Calu3 (cell line): ENCODE data around the gene GNAI2. TPM values are rescaled to one million over a fixed set of nuclear protein-coding genes. Genes with fewer than 3 reads are reported as not detected.
"Not testable (repeated sequence)": the region's sequence is repeated elsewhere in the genome, so short reads cannot be mapped to it uniquely, and the experiment has no call there.

Experiments used
- BruUV-seq: library from RNA; stranded (reverse); fragments of 400-500 nt; replicated peaks from 2 replicates; lab custom pipeline; 2021; lab: Mats Ljungman, UMichigan
- CTCF ChIA-PET: fragments of 300-600 bp; sonication (Branson Sonifier 250); formaldehyde crosslinking; loops from one replicate; lab custom pipeline; 2022; ENCODE audit warnings: antibody characterized with exemption; lab: Charles Lee
- DNase-seq: peaks from one replicate; pipeline ENCODE4 v3.0.0; 2022
- H3K27ac Mint-ChIP-seq: one replicate; pipeline ENCODE4 v1.8.0; 2022; ENCODE audit warnings: mixed read lengths; ENCODE audit not compliant: unreplicated experiment
- H3K27me3 Mint-ChIP-seq: one replicate; pipeline ENCODE4 v1.8.0; 2022; ENCODE audit warnings: mixed read lengths; ENCODE audit not compliant: unreplicated experiment
- H3K36me3 Mint-ChIP-seq: one replicate; pipeline ENCODE4 v1.8.0; 2022; ENCODE audit warnings: mild to moderate bottlenecking, moderate library complexity, mixed read lengths; ENCODE audit not compliant: insufficient read depth, unreplicated experiment
- H3K4me1 Mint-ChIP-seq: one replicate; pipeline ENCODE4 v1.8.0; 2022; ENCODE audit warnings: mild to moderate bottlenecking, low read depth, mixed read lengths; ENCODE audit not compliant: unreplicated experiment
- H3K4me3 Mint-ChIP-seq: one replicate; pipeline ENCODE4 v1.8.0; 2022; ENCODE audit warnings: mild to moderate bottlenecking, low read depth, moderate library complexity, mixed read lengths; ENCODE audit not compliant: unreplicated experiment
- H3K9me3 Mint-ChIP-seq: one replicate; pipeline ENCODE4 v1.8.0; 2022; ENCODE audit warnings: low read depth, mixed read lengths; ENCODE audit not compliant: unreplicated experiment
- CTCF ChIP-seq: fragments of 200-600 bp; IDR thresholded peaks from one replicate; pipeline ENCODE4 v1.8.0; 2022; ENCODE audit warnings: antibody characterized with exemption; ENCODE audit not compliant: unreplicated experiment
- intact Hi-C: fragments of 100-400 bp; cut with micrococcal nuclease; formaldehyde crosslinking; loops from one replicate; pipeline ENCODE4 v1.10.0; 2022; ENCODE audit not compliant: unreplicated experiment
- total RNA-seq: library from RNA; stranded (reverse); gene quantifications from 2 replicates; pipeline ENCODE4 v1.2.3, GENCODE V29; 2022

Gene GNAI2
- total RNA-seq, 1 experiment from 2014 or later = 102 TPM

GRCh38 chr3:50207359-50208042 lies 28.5 kb upstream of the GNAI2 start:
- Mint-ChIP-seq H3K36me3 (no peaks in the 10 kb centered on the region), H3K9me3 (no peaks in the 10 kb centered on the region)
- CTCF ChIA-PET = no interaction called here

GRCh38 chr3:50208677-50209344 lies 27.2 kb upstream of the GNAI2 start:
- Mint-ChIP-seq H3K27me3 (peaks cover 37% of the 10 kb centered on the region), H3K27ac (no peak overlapping the region), H3K36me3 (no peaks in the 10 kb centered on the region), H3K4me1 (no peaks in the 10 kb centered on the region), H3K4me3 (no peak overlapping the region), H3K9me3 (no peaks in the 10 kb centered on the region)
- intact Hi-C loops = no loop called here
- CTCF ChIA-PET = interaction anchor here (0.7 kb wide), 1 partner anchor 203 kb away, joined by 3 read pairs; no protein-coding TSS in a partner anchor
- no peak for TF ChIP-seq CTCF
- no TSS peak for BruUV-seq
- no peak for DNase-seq

More at GRCh38 chr3:50207359-50208042, 28.5 kb upstream of the GNAI2 start:
- peaks cover 50% of the 10 kb centered on the region for H3K27me3 Mint-ChIP-seq
- intact Hi-C loops = no loop called here
- no peak for DNase-seq
- H3K4me3 Mint-ChIP-seq = no peak overlapping the region
- no peaks in the 10 kb centered on the region for H3K4me1 Mint-ChIP-seq
- no peak for TF ChIP-seq CTCF
- BruUV-seq = no TSS peak
- no peak overlapping the region for H3K27ac Mint-ChIP-seq

GRCh38 chr3:50210176-50210509 lies 25.9 kb upstream of the GNAI2 start:
- no peak for TF ChIP-seq CTCF
- no TSS peak for BruUV-seq

GRCh38 chr3:50210510-50211367 lies 25.3 kb upstream of the GNAI2 start:
- H3K4me3 Mint-ChIP-seq = no peak overlapping the region
- H3K27ac Mint-ChIP-seq = no peak overlapping the region
- no peaks in the 10 kb centered on the region for H3K36me3 Mint-ChIP-seq
- CTCF ChIA-PET = interaction anchor here (0.6 to 0.9 kb wide), 3 partner anchors 16 to 54 kb away, joined by 3 to 5 read pairs (median 5); no protein-coding TSS in a partner anchor
- no TSS peak for BruUV-seq
- H3K27me3 Mint-ChIP-seq = peaks cover 28% of the 10 kb centered on the region
- intact Hi-C loops = no loop called here
- no peak for DNase-seq
- H3K4me1 Mint-ChIP-seq = no peaks in the 10 kb centered on the region
- TF ChIP-seq CTCF = no peak
- H3K9me3 Mint-ChIP-seq = no peaks in the 10 kb centered on the region

More at GRCh38 chr3:50210176-50210509, 25.9 kb upstream of the GNAI2 start:
- no peak overlapping the region for H3K27ac Mint-ChIP-seq
- no peak for DNase-seq
- no peaks in the 10 kb centered on the region for H3K9me3 Mint-ChIP-seq
- intact Hi-C loops = no loop called here
- no peaks in the 10 kb centered on the region for H3K36me3 Mint-ChIP-seq
- no peak overlapping the region for H3K4me3 Mint-ChIP-seq
- peaks cover 29% of the 10 kb centered on the region for H3K27me3 Mint-ChIP-seq
- CTCF ChIA-PET = interaction anchor here (0.6 to 0.9 kb wide), 3 partner anchors 17 to 55 kb away, joined by 3 to 5 read pairs (median 5); no protein-coding TSS in a partner anchor
- no peaks in the 10 kb centered on the region for H3K4me1 Mint-ChIP-seq

- BruUV-seq, H3K36me3 Mint-ChIP-seq, H3K9me3 Mint-ChIP-seq, H3K4me1 Mint-ChIP-seq, intact Hi-C loops, H3K27ac Mint-ChIP-seq, H3K4me3 Mint-ChIP-seq, DNase-seq: not testable (repeated sequence)
- H3K27me3 Mint-ChIP-seq = peaks cover 22% of the 10 kb centered on the region
- CTCF ChIA-PET = interaction anchor here (0.5 kb wide), 1 partner anchor 22 kb away, joined by 7 read pairs; no protein-coding TSS in a partner anchor
Observed at GRCh38 chr3:50211368-50211717, 24.7 kb upstream of the GNAI2 start.
